ENCODE results near the gene OPA1. TPM values are rescaled to one million over a fixed set of nuclear protein-coding genes. Genes with fewer than 3 reads are reported as not detected.
A peak's percentile ranks its signal among the peaks of the same experiment; 100 is the strongest.

The OPA1 gene
- total and polyA plus RNA-seq, 2 of the 13 experiments (the other 11 are each of a cell fraction or from before 2014, with no cell fraction given): 26.7 to 78.5 TPM

- no peak for TF ChIP-seq ZBTB1 (CRISPR knock-in tag; IDR thresholded peaks at IDR 0.05; ENCODE audit: borderline replicate concordance)
- TF ChIP-seq TBL1XR1 (IDR thresholded peaks at IDR 0.05; ENCODE audit: borderline replicate concordance, low read length, partially characterized antibody): peak; percentile 76
- no peak; the same call in 1 of the 2 replicates for TF ChIP-seq SNAPC4 (CRISPR knock-in tag; IDR thresholded peaks at IDR 0.05)
- peak; percentile 95 for TF ChIP-seq ZBTB38 (CRISPR knock-in tag; IDR thresholded peaks at IDR 0.05)
- TF ChIP-seq ZNF333 (CRISPR knock-in tag; IDR thresholded peaks at IDR 0.05; ENCODE audit: borderline replicate concordance): no peak
- peak; percentile 77; the same call in 1 of the 2 replicates for TF ChIP-seq KAT7 (CRISPR knock-in tag; IDR thresholded peaks at IDR 0.05; ENCODE audit: borderline replicate concordance)
- no peak for TF ChIP-seq ZNF672 (CRISPR knock-in tag; IDR thresholded peaks at IDR 0.05)
- TF ChIP-seq HNRNPK (IDR thresholded peaks at IDR 0.05; ENCODE audit: low read depth, low read length, poor library complexity, severe bottlenecking): no peak
- TF ChIP-seq REST (IDR thresholded peaks at IDR 0.05; ENCODE audit: borderline replicate concordance in 1 of 2, low read depth in 1 of 2, low read length in 2 of 2): peak in 1 of 2 experiments; percentile 84; a peak in 2 of 4 replicates
- peak; percentile 97 for TF ChIP-seq THAP7 (CRISPR knock-in tag; IDR thresholded peaks at IDR 0.05)
- TF ChIP-seq MAFG (CRISPR knock-in tag; IDR thresholded peaks at IDR 0.05): no peak
- TF ChIP-seq TMF1 (CRISPR knock-in tag; IDR thresholded peaks at IDR 0.05; ENCODE audit: low read depth): peak; percentile 52; the same call in 1 of the 2 replicates
- no peak for TF ChIP-seq ZNF674 (CRISPR knock-in tag; IDR thresholded peaks at IDR 0.05; ENCODE audit: low read depth)
- peak; percentile 90 for TF ChIP-seq THRA (CRISPR knock-in tag; IDR thresholded peaks at IDR 0.05; ENCODE audit: borderline replicate concordance)
- no peak for TF ChIP-seq STAT5B (CRISPR knock-in tag; IDR thresholded peaks at IDR 0.05)
- peak; percentile 54 for TF ChIP-seq RAD21 (CRISPR knock-in tag; IDR thresholded peaks at IDR 0.05)
- TF ChIP-seq MXD1 (CRISPR knock-in tag; IDR thresholded peaks at IDR 0.05): peak; percentile 73
These were observed at the start of gene OPA1 (continued) for GRCh38 chr3:193592841-193593667.
